HCT116 (cell line): Measurements from ENCODE around the gene THTPA.

ENCODE experiments used
- ATF3 ChIP-seq: IDR thresholded peaks from 2 replicates; pipeline ENCODE4 v1.6.1; 2012
- EZH2phosphoT487 ChIP-seq: fragments of 200-600 bp; IDR thresholded peaks from 2 replicates; pipeline ENCODE4 v1.6.1; 2018; ENCODE audit warnings: antibody characterized with exemption, borderline replicate concordance
- REST ChIP-seq: IDR thresholded peaks from 2 replicates; pipeline ENCODE4 v1.6.1; 2012; ENCODE audit warnings: low read depth
- SP1 ChIP-seq: IDR thresholded peaks from 2 replicates; pipeline ENCODE4 v1.6.1; 2012; ENCODE audit warnings: low read depth
- YY1 ChIP-seq: IDR thresholded peaks from 2 replicates; pipeline ENCODE4 v1.6.1; 2011; ENCODE audit warnings: low read length, low read depth, moderate library complexity, mild to moderate bottlenecking; ENCODE audit not compliant: insufficient replicate concordance; ENCODE audit errors: extremely low read depth
- TF ChIP-seq, protein P1 (sequence below), 3 experiments: fragments of 200-600 bp in 1 of 3; sonication (generic) in 1 of 3; IDR thresholded peaks in 2 of 3; conservative IDR thresholded peaks in 1 of 3; 2 replicates each; pipeline ENCODE4 v1.5.1; 2012 to 2017; ENCODE audit warnings: low read depth in 2 of 3, low read length in 2 of 3, antibody characterized with exemption in 1 of 3, borderline replicate concordance in 1 of 3, control low read depth in 1 of 3, mild to moderate bottlenecking in 1 of 3, mixed read lengths in 1 of 3, mixed run types in 1 of 3, moderate library complexity in 1 of 3; ENCODE audit not compliant: insufficient read depth in 1 of 3
- TF ChIP-seq, protein P2 (sequence below): IDR thresholded peaks from 2 replicates; pipeline ENCODE4 v1.6.1; 2012

GRCh38 chr14:23588884-23589598, 33.0 kb downstream of the THTPA start:
- TF ChIP-seq SP1 (no peak), ATF3 (no peak), EZH2phosphoT487 (no peak), YY1 (no peak), REST (no peak)
- TF ChIP-seq, protein P1, sequence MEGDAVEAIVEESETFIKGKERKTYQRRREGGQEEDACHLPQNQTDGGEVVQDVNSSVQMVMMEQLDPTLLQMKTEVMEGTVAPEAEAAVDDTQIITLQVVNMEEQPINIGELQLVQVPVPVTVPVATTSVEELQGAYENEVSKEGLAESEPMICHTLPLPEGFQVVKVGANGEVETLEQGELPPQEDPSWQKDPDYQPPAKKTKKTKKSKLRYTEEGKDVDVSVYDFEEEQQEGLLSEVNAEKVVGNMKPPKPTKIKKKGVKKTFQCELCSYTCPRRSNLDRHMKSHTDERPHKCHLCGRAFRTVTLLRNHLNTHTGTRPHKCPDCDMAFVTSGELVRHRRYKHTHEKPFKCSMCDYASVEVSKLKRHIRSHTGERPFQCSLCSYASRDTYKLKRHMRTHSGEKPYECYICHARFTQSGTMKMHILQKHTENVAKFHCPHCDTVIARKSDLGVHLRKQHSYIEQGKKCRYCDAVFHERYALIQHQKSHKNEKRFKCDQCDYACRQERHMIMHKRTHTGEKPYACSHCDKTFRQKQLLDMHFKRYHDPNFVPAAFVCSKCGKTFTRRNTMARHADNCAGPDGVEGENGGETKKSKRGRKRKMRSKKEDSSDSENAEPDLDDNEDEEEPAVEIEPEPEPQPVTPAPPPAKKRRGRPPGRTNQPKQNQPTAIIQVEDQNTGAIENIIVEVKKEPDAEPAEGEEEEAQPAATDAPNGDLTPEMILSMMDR (IDR thresholded peaks at IDR 0.05 in 2 of 3, conservative IDR thresholded peaks at IDR 0.05 in 1 of 3; ENCODE audit: borderline replicate concordance in 1 of 3, insufficient read depth in 1 of 3, low read depth in 2 of 3, low read length in 2 of 3) = peak; percentile 84 to 95 (median 90)
- TF ChIP-seq, protein P2, sequence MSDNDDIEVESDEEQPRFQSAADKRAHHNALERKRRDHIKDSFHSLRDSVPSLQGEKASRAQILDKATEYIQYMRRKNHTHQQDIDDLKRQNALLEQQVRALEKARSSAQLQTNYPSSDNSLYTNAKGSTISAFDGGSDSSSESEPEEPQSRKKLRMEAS = 0 out of 2 replicates have a peak, but pooled peaks have one; percentile 11
